ENCODE data around the gene FTSJ3. TPM values are rescaled to one million over a fixed set of nuclear protein-coding genes. Genes with fewer than 3 reads are reported as not detected.
"Not testable (repeated sequence)": the region's sequence is repeated elsewhere in the genome, so short reads cannot be mapped to it uniquely, and the experiment has no call there.

Gene FTSJ3
- total and polyA plus RNA-seq, 2 of the 13 experiments (the other 11 are each of a cell fraction or from before 2014, with no cell fraction given) = 26.0 to 64.2 TPM

DNA sequence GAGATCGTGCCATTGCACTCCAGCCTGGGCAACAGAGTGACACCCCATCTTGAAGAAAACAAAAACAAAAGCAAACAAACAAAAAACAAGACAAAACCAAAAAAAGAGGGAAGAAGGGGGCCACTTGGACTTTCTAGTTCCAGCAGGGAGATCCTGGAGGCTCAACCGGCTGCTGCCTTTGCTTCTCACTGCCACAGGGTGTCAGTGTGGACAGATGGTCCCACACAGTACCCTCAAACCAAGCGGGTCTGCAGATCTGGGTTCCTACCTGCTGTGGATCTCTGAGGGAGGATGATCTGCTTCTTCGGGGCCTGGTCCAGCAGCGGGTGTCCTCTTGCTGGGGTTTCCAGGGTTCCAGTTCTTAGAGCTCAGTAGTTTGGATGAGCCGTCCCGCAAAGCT, 39.2 kb upstream of the FTSJ3 start:
- ATAC-seq = peak; percentile 95
- POLR2A ChIA-PET; H4K20me1 ChIP-seq (ENCODE audit: insufficient read depth, low read length); H3K36me3 ChIP-seq (replicated peaks in 1 of 2; ENCODE audit: control insufficient read depth in 1 of 2, insufficient read depth in 2 of 2, low read length in 2 of 2); H3K4me3 ChIP-seq (replicated peaks in 1 of 3; ENCODE audit: insufficient read depth in 1 of 3, low read depth in 2 of 3, low read length in 3 of 3); H3K9me3 ChIP-seq (ENCODE audit: low read length); H3K27ac ChIP-seq (ENCODE audit: extremely low read length, insufficient read depth, low read length); BruUV-seq (replicated peaks); H3K4me2 ChIP-seq (ENCODE audit: low read depth, low read length); in situ Hi-C loops (cut with HindIII; ENCODE audit: extremely low pct_ligation_motif_present, low pct_unique_long_range_greater_than_20kb); H3K9ac ChIP-seq (ENCODE audit: insufficient read depth, low read depth, low read length); H3K79me2 ChIP-seq (ENCODE audit: insufficient read depth, low read length); H3K4me1 ChIP-seq (ENCODE audit: insufficient read depth, low read length); H2AFZ ChIP-seq (ENCODE audit: low read length): not testable (repeated sequence)
- FAIRE-seq = peak; percentile 39
- CTCF ChIA-PET (ENCODE audit: low intra/inter-chr PET ratio, low total read pairs) = interaction anchor here (1.7 kb wide), 1 partner anchor 15 kb away, joined by 4 read pairs; the partner anchor contains the start of gene GH2
- WGBS (ENCODE audit: low lambda C conversion rate) = 31% methylated on average over 6 of the region's 7 CpGs
- TF ChIP-seq, protein P1, sequence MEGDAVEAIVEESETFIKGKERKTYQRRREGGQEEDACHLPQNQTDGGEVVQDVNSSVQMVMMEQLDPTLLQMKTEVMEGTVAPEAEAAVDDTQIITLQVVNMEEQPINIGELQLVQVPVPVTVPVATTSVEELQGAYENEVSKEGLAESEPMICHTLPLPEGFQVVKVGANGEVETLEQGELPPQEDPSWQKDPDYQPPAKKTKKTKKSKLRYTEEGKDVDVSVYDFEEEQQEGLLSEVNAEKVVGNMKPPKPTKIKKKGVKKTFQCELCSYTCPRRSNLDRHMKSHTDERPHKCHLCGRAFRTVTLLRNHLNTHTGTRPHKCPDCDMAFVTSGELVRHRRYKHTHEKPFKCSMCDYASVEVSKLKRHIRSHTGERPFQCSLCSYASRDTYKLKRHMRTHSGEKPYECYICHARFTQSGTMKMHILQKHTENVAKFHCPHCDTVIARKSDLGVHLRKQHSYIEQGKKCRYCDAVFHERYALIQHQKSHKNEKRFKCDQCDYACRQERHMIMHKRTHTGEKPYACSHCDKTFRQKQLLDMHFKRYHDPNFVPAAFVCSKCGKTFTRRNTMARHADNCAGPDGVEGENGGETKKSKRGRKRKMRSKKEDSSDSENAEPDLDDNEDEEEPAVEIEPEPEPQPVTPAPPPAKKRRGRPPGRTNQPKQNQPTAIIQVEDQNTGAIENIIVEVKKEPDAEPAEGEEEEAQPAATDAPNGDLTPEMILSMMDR (CRISPR knock-in tag; IDR thresholded peaks at IDR 0.05) = peak; percentile 49
- peak; percentile 25; the same call in 1 of the 2 replicates for TF ChIP-seq STAG1 (CRISPR knock-in tag; IDR thresholded peaks at IDR 0.05)
- TF ChIP-seq SMC3 (IDR thresholded peaks at IDR 0.05; ENCODE audit: low read length) = peak; percentile 8; the same call in 1 of the 2 replicates
- DNase-seq (ENCODE audit: low spot score) = peak; percentile 33
- H3K27me3 ChIP-seq (ENCODE audit: control insufficient read depth in 1 of 2, insufficient read depth in 2 of 2, low read length in 2 of 2) = peaks cover 1 to 24% of the 10 kb centered on the region in 2 experiments; a peak in 2 of 5 replicates
- intact Hi-C loops (cut with micrococcal nuclease; ENCODE audit: unreplicated experiment) = loop anchor here (10.0 kb wide), 1 partner anchor 442 kb away; no protein-coding TSS in a partner anchor

- intact Hi-C loops (cut with micrococcal nuclease; ENCODE audit: unreplicated experiment) = no loop called here
- no peak for FAIRE-seq
- Histone ChIP-seq H3K79me2 (ENCODE audit: insufficient read depth, low read length) (no peaks in the 10 kb centered on the region), H3K4me3 (replicated peaks in 1 of 3; ENCODE audit: insufficient read depth in 1 of 3, low read depth in 2 of 3, low read length in 3 of 3) (no peak overlapping the region), H3K36me3 (replicated peaks in 1 of 2; ENCODE audit: control insufficient read depth in 1 of 2, insufficient read depth in 2 of 2, low read length in 2 of 2) (no peaks in the 10 kb centered on the region), H3K4me2 (ENCODE audit: low read depth, low read length) (no peak overlapping the region), H3K9ac (ENCODE audit: insufficient read depth, low read depth, low read length) (no peak overlapping the region), H3K27ac (ENCODE audit: extremely low read length, insufficient read depth, low read length) (no peak overlapping the region), H3K4me1 (ENCODE audit: insufficient read depth, low read length) (peaks cover 23% of the 10 kb centered on the region), H2AFZ (ENCODE audit: low read length) (no peak overlapping the region), H3K9me3 (ENCODE audit: low read length) (no peaks in the 10 kb centered on the region), H3K27me3 (ENCODE audit: control insufficient read depth in 1 of 2, insufficient read depth in 2 of 2, low read length in 2 of 2) (peaks cover 5 to 36% of the 10 kb centered on the region in 2 experiments; a peak in 3 of 5 replicates), H4K20me1 (ENCODE audit: insufficient read depth, low read length) (no peaks in the 10 kb centered on the region)
- ChIA-PET POLR2A (no interaction called here), CTCF (ENCODE audit: low intra/inter-chr PET ratio, low total read pairs) (no interaction called here)
- ATAC-seq = no peak
- no peak for DNase-seq (ENCODE audit: low spot score)
- BruUV-seq (replicated peaks) = no TSS peak
- in situ Hi-C loops (cut with HindIII; ENCODE audit: extremely low pct_ligation_motif_present, low pct_unique_long_range_greater_than_20kb) = no loop called here
- 0% methylated on average over 1 of the region's 3 CpGs for WGBS (ENCODE audit: low lambda C conversion rate)
- no peak for TF ChIP-seq ZFP36L1 (CRISPR knock-in tag; IDR thresholded peaks at IDR 0.05)
- no peak for TF ChIP-seq ARID4A (CRISPR knock-in tag; IDR thresholded peaks at IDR 0.05; ENCODE audit: borderline replicate concordance)
- TF ChIP-seq SALL2 (CRISPR knock-in tag; IDR thresholded peaks at IDR 0.05) = no peak
- TF ChIP-seq IRX3 (CRISPR knock-in tag; IDR thresholded peaks at IDR 0.05; ENCODE audit: borderline replicate concordance, low read depth) = no peak
- no peak for TF ChIP-seq ZNF280D (CRISPR knock-in tag; IDR thresholded peaks at IDR 0.05)
Observed at GRCh38 chr17:63859257-63859656, 31.8 kb upstream of the FTSJ3 start.

Measured in HepG2 (cell line).